Mucosa of stomach (tissue), 1 donor: ENCODE measurements around the gene CBX8.
A peak's percentile ranks its signal among the peaks of the same experiment; 100 is the strongest.

ENCODE experiments used
- H3K27me3 ChIP-seq: one replicate; pipeline ENCODE4 v1.7.0; 2013; ENCODE audit warnings: mild to moderate bottlenecking, low read length; ENCODE audit not compliant: control insufficient read depth, insufficient read depth
- H3K36me3 ChIP-seq: one replicate; pipeline ENCODE4 v1.7.0; 2013; ENCODE audit warnings: low read length; ENCODE audit not compliant: control insufficient read depth, insufficient read depth
- H3K4me1 ChIP-seq: one replicate; pipeline ENCODE4 v1.7.0; 2013; ENCODE audit warnings: mild to moderate bottlenecking, low read length; ENCODE audit not compliant: control insufficient read depth, insufficient read depth
- H3K4me3 ChIP-seq: one replicate; pipeline ENCODE4 v1.7.0; 2013; ENCODE audit warnings: low read length
- H3K9ac ChIP-seq: one replicate; pipeline ENCODE4 v1.7.0; 2013; ENCODE audit warnings: mild to moderate bottlenecking, low read length, moderate library complexity
- H3K9me3 ChIP-seq: one replicate; pipeline ENCODE4 v1.7.0; 2013; ENCODE audit warnings: mild to moderate bottlenecking, low read length, moderate library complexity; ENCODE audit not compliant: control insufficient read depth
- donor health status: Pancreatic carcinoma.

The CBX8 gene

DNA sequence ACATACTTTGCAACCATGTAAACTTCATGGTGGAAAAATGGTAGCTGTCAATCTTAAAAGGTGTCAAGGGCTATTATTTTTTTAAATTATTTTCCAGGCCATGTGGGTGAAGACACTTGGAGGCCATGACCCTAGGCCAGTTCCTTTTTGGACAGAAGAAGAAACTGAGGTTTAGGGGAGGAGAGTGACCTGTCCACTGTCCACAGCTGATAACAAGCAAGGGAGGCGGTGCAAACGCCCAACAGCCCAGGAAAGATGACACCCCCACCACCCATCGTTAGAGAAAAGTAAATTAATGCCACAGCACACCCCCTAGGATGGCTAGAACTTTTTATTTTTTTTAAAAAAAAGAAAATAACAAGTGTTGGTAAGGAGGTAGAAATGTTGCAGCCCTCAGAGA is 46.9 kb downstream of the CBX8 start:
- Histone ChIP-seq H3K36me3 (no peaks in the 10 kb centered on the region), H3K27me3 (peaks cover 58% of the 10 kb centered on the region), H3K9me3 (no peaks in the 10 kb centered on the region), H3K4me1 (peaks cover 20% of the 10 kb centered on the region), H3K4me3 (no peak overlapping the region), H3K9ac (no peak overlapping the region)

DNA sequence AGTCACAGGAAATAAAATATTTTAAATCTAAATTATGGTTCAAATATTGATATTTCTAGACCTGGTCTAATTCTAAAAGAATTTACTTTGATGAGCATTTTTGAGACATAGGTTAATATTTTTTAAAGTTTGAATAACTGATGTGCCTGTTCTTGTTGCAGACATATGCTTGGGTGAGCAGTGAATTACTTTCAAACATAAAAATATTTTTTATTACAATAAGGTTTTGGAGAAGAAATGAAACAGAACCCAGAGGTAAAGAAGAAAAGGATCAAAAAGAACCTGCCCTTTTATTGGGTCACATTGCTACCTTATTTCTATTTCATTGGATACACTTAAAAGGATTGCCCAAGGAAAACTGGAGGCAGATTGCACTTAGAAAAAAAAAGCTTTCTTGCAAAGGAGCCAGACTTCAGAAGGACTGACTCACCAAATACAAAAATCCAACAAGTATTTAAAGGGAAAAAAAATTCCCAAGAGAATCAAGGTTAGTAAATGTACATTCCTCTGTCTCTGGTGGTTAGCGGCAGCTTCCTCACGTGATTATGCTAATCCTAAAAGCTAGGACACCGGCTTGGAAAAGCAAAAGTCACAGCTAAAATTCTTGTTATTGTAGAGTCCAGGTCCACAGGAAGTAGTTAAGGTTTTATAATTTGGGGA is 47.6 kb downstream of the CBX8 start:
- H3K4me1 ChIP-seq = peaks cover 20% of the 10 kb centered on the region
- H3K9me3 ChIP-seq = no peaks in the 10 kb centered on the region
- H3K27me3 ChIP-seq = peaks cover 52% of the 10 kb centered on the region
- H3K9ac ChIP-seq = no peak overlapping the region
- no peaks in the 10 kb centered on the region for H3K36me3 ChIP-seq
- no peak overlapping the region for H3K4me3 ChIP-seq

DNA sequence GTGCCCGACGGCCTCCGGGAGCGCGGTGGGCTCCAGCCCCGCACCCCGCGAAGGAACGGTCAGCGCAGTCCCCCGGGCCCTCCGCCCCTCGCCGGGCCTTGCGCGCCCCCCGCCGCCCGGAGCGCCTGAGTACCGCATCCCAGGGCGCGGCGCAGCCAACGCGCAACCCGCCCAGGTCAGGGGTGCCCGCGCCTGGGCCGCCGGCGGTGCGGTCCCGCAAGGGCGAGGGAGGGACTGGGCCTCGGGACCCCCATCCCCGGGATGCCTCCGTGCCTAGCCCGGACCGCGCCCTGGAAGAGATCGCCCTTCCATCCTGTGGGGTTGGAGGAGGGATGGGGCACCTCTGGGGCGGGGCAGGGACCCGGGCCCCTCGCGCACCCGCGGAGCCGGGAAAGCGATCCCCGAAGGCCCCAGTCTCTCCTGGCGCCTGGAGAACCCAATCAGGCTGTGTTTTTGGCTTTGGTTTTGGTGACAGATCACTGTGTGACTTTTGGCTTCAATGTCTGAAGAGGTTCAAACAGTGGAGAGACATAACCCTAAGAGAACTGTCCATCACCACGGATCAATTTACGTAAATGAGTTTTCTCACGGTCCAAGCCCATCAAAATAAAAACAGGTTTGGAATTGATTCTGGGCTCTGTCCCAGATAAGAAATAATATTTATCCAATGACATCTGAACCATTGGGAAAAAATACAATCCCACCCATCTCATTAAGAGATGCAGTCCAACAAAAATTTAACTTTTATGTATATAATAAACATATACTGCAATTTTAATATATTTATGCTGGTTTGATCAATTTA is 48.4 kb downstream of the CBX8 start:
- Histone ChIP-seq H3K9me3 (no peaks in the 10 kb centered on the region), H3K9ac (no peak overlapping the region), H3K27me3 (peaks cover 49% of the 10 kb centered on the region), H3K36me3 (no peaks in the 10 kb centered on the region), H3K4me1 (peaks cover 20% of the 10 kb centered on the region), H3K4me3 (no peak overlapping the region)

DNA sequence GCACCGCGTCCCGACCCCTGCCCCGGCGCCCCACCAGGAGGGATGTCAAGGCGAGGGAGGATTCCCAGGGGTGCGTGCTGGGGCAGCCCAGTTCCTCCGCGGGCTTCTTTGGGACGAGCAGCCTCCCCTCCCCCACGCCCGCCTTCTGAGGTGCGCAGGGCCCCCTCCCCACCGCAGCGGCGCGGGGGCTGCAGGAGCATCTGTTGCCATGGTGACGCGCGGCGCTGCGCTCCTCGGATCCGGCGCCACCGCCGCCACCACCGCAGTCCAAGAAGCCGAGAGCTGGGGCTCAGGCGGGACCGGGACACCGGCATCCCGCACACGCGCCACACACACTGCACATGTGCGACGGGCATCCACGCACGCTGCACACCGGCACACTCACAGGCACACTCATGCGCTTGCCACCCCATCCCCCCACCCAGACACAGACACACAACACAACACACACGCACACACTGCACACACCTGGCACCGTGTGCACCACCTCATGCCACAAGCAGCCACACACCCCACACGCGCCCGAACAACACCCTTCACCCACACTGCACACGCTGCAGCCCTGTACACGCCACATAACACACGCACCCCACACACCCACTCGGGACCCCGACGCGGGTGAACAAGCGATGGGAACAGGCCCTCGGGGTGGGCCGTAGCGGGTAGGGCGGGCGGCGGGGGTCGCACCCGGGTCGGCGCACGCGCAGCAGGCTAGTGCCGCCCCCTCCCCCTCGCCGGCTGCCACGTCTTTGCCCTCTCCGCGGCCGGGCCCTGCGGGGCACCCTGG is 49.2 kb downstream of the CBX8 start:
- H3K9ac ChIP-seq = no peak overlapping the region
- no peak overlapping the region for H3K4me3 ChIP-seq
- H3K27me3 ChIP-seq = peaks cover 46% of the 10 kb centered on the region
- no peaks in the 10 kb centered on the region for H3K9me3 ChIP-seq
- H3K4me1 ChIP-seq = peaks cover 24% of the 10 kb centered on the region
- H3K36me3 ChIP-seq = no peaks in the 10 kb centered on the region

DNA sequence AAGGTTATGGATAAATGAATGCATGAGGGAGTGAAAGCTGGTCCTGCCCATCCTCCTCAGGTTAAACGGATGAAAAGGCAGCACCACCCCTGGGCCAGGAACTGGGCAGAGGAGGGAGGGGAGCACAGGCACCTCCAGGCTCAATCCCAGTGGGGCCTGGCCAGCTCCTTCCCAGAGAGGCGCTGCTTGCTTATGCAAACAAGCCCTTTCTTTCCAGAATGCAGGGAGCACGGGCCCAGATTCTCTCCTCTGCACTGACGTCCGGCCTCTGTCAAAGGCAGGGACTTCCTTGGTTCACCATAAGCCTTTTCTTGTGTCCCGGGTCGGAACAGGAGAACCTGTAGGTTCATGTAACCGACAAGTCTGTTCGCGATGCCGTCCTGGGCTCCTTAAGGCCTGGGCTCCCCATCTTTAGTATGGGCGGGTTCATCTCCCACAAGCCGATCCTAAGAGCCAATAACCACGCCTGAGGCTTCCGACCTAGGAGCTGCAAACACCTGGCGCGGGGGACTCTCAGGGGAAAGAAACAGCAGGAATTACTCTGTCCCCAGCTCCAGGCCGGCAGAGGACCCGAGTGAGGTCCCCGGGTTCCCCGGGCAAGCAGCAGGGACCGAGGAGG is 49.9 kb downstream of the CBX8 start:
- Histone ChIP-seq H3K9me3 (no peaks in the 10 kb centered on the region), H3K4me1 (peaks cover 31% of the 10 kb centered on the region), H3K27me3 (peaks cover 46% of the 10 kb centered on the region), H3K9ac (no peak overlapping the region), H3K4me3 (no peak overlapping the region), H3K36me3 (no peaks in the 10 kb centered on the region)

DNA sequence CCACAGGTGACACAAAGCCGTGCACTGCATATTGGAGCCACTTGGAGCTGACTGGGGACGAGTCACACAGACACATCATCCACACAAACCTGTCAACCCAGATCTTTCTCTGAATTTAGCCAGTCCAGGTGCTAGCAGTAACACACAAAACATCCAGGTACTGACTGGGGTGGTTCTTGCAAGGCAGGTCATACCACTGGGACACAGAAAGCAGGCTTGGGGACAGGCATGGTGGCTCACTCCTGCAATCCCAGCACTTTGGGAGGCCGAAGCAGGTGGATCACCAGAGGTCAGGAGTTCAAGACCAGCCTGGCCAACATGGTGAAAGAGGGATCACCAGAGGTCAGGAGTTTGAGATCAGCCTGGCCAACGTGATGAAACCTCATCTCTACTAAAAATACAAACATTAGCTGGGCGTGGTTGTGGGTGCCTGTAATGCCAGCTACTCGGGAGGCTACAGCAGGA is 51.2 kb downstream of the CBX8 start:
- Histone ChIP-seq H3K9ac (no peak overlapping the region), H3K4me3 (no peak overlapping the region), H3K27me3 (peaks cover 46% of the 10 kb centered on the region)

DNA sequence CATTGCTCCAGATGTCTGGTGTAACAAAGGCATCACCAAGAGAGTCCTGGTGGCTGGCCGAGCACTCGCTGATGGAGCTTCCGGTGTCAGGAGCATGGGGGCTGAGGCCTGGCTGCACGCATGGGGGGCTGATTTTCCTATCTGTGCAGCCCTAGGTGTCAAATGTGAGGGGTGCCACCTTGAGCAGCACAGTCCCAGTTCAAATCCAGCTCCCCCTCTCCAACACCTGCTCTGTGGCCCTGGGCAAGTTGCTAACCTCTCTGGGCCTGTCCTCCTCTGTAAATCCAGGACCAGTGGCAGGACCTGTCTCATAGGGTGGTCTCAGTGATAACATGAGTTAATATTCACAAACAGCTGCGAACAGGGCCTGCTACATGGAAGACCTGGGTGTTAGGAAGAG is 53.3 kb downstream of the CBX8 start:
- Histone ChIP-seq H3K27me3 (peaks cover 32% of the 10 kb centered on the region), H3K4me3 (no peak overlapping the region), H3K9me3 (no peaks in the 10 kb centered on the region), H3K9ac (no peak overlapping the region), H3K36me3 (no peaks in the 10 kb centered on the region), H3K4me1 (peaks cover 50% of the 10 kb centered on the region)

More for the DNA sequence above, 51.2 kb downstream of the CBX8 start:
- H3K9me3 ChIP-seq = no peaks in the 10 kb centered on the region
- peaks cover 39% of the 10 kb centered on the region for H3K4me1 ChIP-seq
- H3K36me3 ChIP-seq = no peaks in the 10 kb centered on the region

DNA sequence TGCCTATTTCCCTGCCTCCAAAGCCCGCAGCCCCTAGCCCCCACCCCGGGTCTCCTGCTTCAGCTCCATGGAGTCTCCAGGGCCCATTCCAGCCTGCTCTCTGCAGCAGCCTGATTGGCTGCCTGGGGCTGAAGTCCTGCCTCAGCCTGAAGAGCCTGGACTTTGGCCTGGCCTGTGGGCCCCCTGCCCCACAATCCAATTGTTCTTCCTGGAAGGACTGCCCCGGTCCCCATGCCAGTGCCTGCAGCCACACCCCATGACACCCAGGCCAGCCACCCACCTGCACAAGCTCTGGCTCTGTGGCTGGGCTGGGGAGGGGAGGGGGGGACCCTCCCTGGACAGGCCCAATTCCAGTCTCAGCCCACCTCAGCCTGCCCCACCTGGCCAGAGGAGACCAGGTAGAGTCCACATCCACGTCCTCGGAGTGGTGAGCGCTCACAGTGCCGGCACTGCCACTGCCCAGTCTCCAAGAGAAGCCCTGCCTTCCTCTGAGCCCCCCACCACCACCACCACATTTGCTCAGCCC is 53.9 kb downstream of the CBX8 start:
- H3K36me3 ChIP-seq = no peaks in the 10 kb centered on the region
- no peaks in the 10 kb centered on the region for H3K9me3 ChIP-seq

DNA sequence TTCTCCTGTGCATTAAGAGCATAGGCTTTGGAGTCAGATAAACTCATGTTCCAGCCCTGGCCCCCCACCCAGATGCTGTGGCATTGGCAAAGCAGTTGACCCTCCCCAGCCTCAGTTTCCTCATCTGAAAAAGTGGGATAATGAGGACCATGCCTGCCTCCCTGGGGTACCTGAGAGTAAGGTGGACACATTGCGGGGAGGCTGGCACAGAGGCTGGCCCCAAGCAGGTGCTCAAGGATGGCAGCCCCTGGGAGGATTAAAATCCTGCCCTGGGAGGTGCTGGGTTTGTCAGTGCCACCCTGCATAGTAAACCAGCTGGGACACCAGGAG is 54.3 kb downstream of the CBX8 start:
- H3K4me1 ChIP-seq = peaks cover 45% of the 10 kb centered on the region
- no peaks in the 10 kb centered on the region for H3K36me3 ChIP-seq
- peak overlapping the region; percentile 34 for H3K9ac ChIP-seq
- peaks cover 26% of the 10 kb centered on the region for H3K27me3 ChIP-seq
- no peak overlapping the region for H3K4me3 ChIP-seq
- no peaks in the 10 kb centered on the region for H3K9me3 ChIP-seq

More for the DNA sequence above, 53.9 kb downstream of the CBX8 start:
- peaks cover 30% of the 10 kb centered on the region for H3K27me3 ChIP-seq
- peaks cover 49% of the 10 kb centered on the region for H3K4me1 ChIP-seq
- H3K4me3 ChIP-seq = no peak overlapping the region
- H3K9ac ChIP-seq = no peak overlapping the region
